Adrenal gland (tissue), 5 donors: Measurements from ENCODE around the gene C4BPA.

Source experiments
- POLR2A ChIP-seq, 2 donors: fragments of 450-650 bp; IDR thresholded peaks; one replicate each; pipeline ENCODE4 v1.6.1; 2017; ENCODE audit warnings: antibody characterized with exemption in 2 of 2, mild to moderate bottlenecking in 2 of 2, moderate library complexity in 1 of 2
- TF ChIP-seq, protein P1 (sequence below), 6 experiments: fragments of 450-650 bp in 4 of 6; fragments of 200-600 bp in 2 of 6; sonication (generic) in 1 of 6; IDR thresholded peaks; 1 replicate in 5 of 6; 2 replicates in 1 of 6; pipeline versions ENCODE4 v1.5.1 to v1.8.0; 2016 to 2021; ENCODE audit warnings: antibody characterized with exemption in 6 of 6, mild to moderate bottlenecking in 2 of 6, moderate library complexity in 1 of 6
- donor health status: DM: no; HTN: no; CAD: no.

DNA sequence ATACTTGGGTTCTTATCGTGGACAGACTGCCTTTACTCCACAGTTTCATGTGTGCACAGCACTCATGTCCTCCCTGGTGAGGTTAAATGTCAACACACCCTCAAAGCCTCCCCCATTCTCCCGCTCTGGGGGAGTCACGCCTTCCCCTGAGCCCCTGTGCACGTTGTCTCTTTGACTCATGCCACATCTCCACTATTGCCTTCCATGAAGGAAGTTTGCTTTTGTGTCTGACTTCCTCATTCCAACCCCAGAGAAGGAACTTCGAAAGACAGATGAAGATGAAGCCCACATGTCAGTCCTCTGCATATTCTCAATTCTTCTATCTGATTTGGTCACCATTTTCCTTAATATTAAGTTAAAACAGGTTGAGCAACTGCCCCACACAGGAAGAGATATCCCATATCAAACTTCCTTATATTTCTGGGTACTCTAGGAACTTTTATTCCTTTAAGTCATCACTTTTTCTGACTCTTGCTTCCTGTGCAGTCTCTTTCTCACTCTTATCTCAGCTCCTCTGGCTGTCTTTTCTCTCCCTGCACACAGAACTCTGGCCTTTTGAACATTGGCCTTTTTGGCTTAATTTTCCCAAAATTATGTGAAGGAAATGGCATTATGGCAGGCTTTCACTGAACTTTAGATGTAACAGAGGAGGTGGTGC is 41.5 kb downstream of the C4BPA start:
- TF ChIP-seq, protein P1, sequence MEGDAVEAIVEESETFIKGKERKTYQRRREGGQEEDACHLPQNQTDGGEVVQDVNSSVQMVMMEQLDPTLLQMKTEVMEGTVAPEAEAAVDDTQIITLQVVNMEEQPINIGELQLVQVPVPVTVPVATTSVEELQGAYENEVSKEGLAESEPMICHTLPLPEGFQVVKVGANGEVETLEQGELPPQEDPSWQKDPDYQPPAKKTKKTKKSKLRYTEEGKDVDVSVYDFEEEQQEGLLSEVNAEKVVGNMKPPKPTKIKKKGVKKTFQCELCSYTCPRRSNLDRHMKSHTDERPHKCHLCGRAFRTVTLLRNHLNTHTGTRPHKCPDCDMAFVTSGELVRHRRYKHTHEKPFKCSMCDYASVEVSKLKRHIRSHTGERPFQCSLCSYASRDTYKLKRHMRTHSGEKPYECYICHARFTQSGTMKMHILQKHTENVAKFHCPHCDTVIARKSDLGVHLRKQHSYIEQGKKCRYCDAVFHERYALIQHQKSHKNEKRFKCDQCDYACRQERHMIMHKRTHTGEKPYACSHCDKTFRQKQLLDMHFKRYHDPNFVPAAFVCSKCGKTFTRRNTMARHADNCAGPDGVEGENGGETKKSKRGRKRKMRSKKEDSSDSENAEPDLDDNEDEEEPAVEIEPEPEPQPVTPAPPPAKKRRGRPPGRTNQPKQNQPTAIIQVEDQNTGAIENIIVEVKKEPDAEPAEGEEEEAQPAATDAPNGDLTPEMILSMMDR (IDR thresholded peaks at IDR 0.05), result no peak
- no peak for TF ChIP-seq POLR2A (IDR thresholded peaks at IDR 0.05)
